Spleen (tissue), 11 donors: ENCODE results near the gene LBHD1. TPM values are rescaled to one million over a fixed set of nuclear protein-coding genes. Genes with fewer than 3 reads are reported as not detected.

ENCODE experiments used
- DNase-seq: peaks from one replicate; pipeline ENCODE4 v3.0.0-alpha.2; 2020
- H3K27ac ChIP-seq, 8 donors: fragments of 200-600 bp; sonication (generic) in 7 of 8; 1 replicate in 4 of 8; 2 replicates in 4 of 8; pipeline versions ENCODE4 v1.5.0 to v1.8.0; 2016 to 2021; ENCODE audit warnings: inconsistent platforms in 4 of 8, mild to moderate bottlenecking in 4 of 8, moderate library complexity in 1 of 8
- H3K27me3 ChIP-seq, 7 donors: fragments of 200-600 bp; sonication (generic) in 6 of 7; replicated peaks in 1 of 7; 1 replicate in 4 of 7; 2 replicates in 3 of 7; pipeline versions ENCODE4 v1.5.0 to v1.8.0; 2016 to 2021; ENCODE audit warnings: inconsistent platforms in 3 of 7, mild to moderate bottlenecking in 1 of 7
- H3K36me3 ChIP-seq, 6 donors: fragments of 200-600 bp; sonication (generic) in 5 of 6; 1 replicate in 4 of 6; 2 replicates in 2 of 6; pipeline versions ENCODE4 v1.5.0 to v1.8.0; 2016 to 2021; ENCODE audit warnings: inconsistent platforms in 2 of 6
- H3K4me1 ChIP-seq, 6 donors: fragments of 200-600 bp; sonication (generic) in 5 of 6; 1 replicate in 3 of 6; 2 replicates in 3 of 6; pipeline versions ENCODE4 v1.5.0 to v1.8.0; 2016 to 2021; ENCODE audit warnings: inconsistent platforms in 3 of 6
- H3K4me3 ChIP-seq, 8 donors: fragments of 200-600 bp; sonication (generic) in 7 of 8; 1 replicate in 4 of 8; 2 replicates in 4 of 8; pipeline versions ENCODE4 v1.5.0 to v1.8.0; 2016 to 2021; ENCODE audit warnings: inconsistent platforms in 4 of 8, mild to moderate bottlenecking in 4 of 8, moderate library complexity in 2 of 8
- H3K9me3 ChIP-seq, 8 donors: fragments of 200-600 bp; sonication (generic) in 7 of 8; 1 replicate in 4 of 8; 2 replicates in 4 of 8; pipeline versions ENCODE4 v1.5.0 to v1.8.0; 2016 to 2021; ENCODE audit warnings: inconsistent platforms in 4 of 8
- CTCF ChIP-seq, 11 experiments: fragments of 200-600 bp in 7 of 11; fragments of 450-650 bp in 4 of 11; sonication (generic) in 4 of 11; IDR thresholded peaks in 8 of 11; conservative IDR thresholded peaks in 3 of 11; 1 replicate in 7 of 11; 2 replicates in 4 of 11; pipeline versions ENCODE4 v1.4.0 to v1.8.0; 2016 to 2021; ENCODE audit warnings: antibody characterized with exemption in 11 of 11, inconsistent platforms in 4 of 11, mild to moderate bottlenecking in 1 of 11
- POLR2A ChIP-seq, 3 donors: fragments of 450-650 bp; IDR thresholded peaks; one replicate each; pipeline ENCODE4 v1.5.1; 2017; ENCODE audit warnings: antibody characterized with exemption in 3 of 3, mild to moderate bottlenecking in 1 of 3
- POLR2AphosphoS5 ChIP-seq, 3 donors: sonication (generic); formaldehyde crosslinking; IDR thresholded peaks; one replicate each; pipeline ENCODE4 v1.5.1; 2017; ENCODE audit warnings: antibody characterized with exemption in 3 of 3
- WGBS, 5 donors: extraction: QIAGEN DNeasy Blood & Tissue Kit in 3 of 5; methylation state at CpG; one replicate each; pipeline versions ENCODE4 v1.1.5 to v1.1.7; 2013 to 2018; 5-methylcytosine and 5-hydroxymethylcytosine counted together
- intact Hi-C: fragments of 100-400 bp; cut with DNase I; formaldehyde crosslinking; loops from one replicate; pipeline ENCODE4 v1.15.0; 2023; ENCODE audit warnings: low total_unique reads
- polyA plus RNA-seq, 3 donors: library from polyadenylated mRNA; stranded (reverse); fragments of 200-250 nt; gene quantifications; one replicate each; pipeline ENCODE4 v1.2.1, GENCODE V29; 2013
- total RNA-seq, 7 donors: library from RNA; depleted of rRNA in 3 of 7; stranded (reverse); fragments of >200 nt in 3 of 7; fragmentation: NEBNext Ultra II Directional in 4 of 7; extraction: Animal tissue kit (Norgen Biotek cat#: 25700) in 4 of 7; gene quantifications; one replicate each; pipeline versions ENCODE4 v1.1.0 to v1.2.1, GENCODE V29; 2016 to 2021
- donor health status: healthy with polysubstance abuse.
- donor health status: DM: no; HTN: no; CAD: no; lungs with moderate emphysema.
- donor health status: DM: no; HTN: no; CAD: no.
- donor health status: Bipolar disorder and iron deficiency.
- donor health status: healthy.
- donor health status: DM: no; HTN: no; CAD: no.
- donor health status: DM: yes; HTN: yes; CAD: no.

The LBHD1 gene
- total and polyA plus RNA-seq, 10 donors: 7.3 to 21.2 (median 13.3) TPM

GRCh38 chr11:62678770-62679696, 7.0 kb upstream of the LBHD1 start, which contains the start of gene UBXN1:
Gene UBXN1 (minus strand): TSS chr11:62679073. CDS start chr11:62678923, 150 bp downstream.
- intact Hi-C loops: loop anchor here (10.0 kb wide), 1 partner anchor 84 kb away; the partner anchor contains the start of gene TUT1
- peak; percentile 96 for DNase-seq
- Histone ChIP-seq H3K4me3 (peak within 1 kb of the TSS; percentile 77 to 99 (median 96)), H3K36me3 (peaks cover 0 to 41% (median 31%) of the 10 kb centered on the region in 6 donors), H3K27ac (peak within 1 kb of the TSS; percentile 76 to 96 (median 92)), H3K27me3 (no peaks in the 10 kb centered on the region), H3K4me1 (peaks cover 17 to 66% (median 37%) of the 10 kb centered on the region in 6 donors), H3K9me3 (no peaks in the 10 kb centered on the region)
- TF ChIP-seq CTCF (IDR thresholded peaks at IDR 0.05 in 8 of 11, conservative IDR thresholded peaks at IDR 0.05 in 3 of 11): peak in 1 of 11 experiments; percentile 6
- TF ChIP-seq POLR2AphosphoS5 (IDR thresholded peaks at IDR 0.05): peak; percentile 93 to 95 (median 95)
- no peak for TF ChIP-seq POLR2A (IDR thresholded peaks at IDR 0.05)
- WGBS, 5 donors: 9 to 20% (median 9%) methylated on average over 21 to 55 of the region's 55 CpGs

- H3K9me3 ChIP-seq: no peaks in the 10 kb centered on the region
- H3K4me3 ChIP-seq: peak overlapping the region; percentile 77 to 99 (median 96)
- WGBS, 5 donors: 2 to 10% (median 4%) methylated on average over 5 to 16 of the region's 16 CpGs
- TF ChIP-seq POLR2A (IDR thresholded peaks at IDR 0.05) (no peak), POLR2AphosphoS5 (IDR thresholded peaks at IDR 0.05) (no peak), CTCF (IDR thresholded peaks at IDR 0.05 in 8 of 11, conservative IDR thresholded peaks at IDR 0.05 in 3 of 11) (no peak)
- peaks cover 0 to 48% (median 38%) of the 10 kb centered on the region in 6 donors for H3K36me3 ChIP-seq
- peaks cover 20 to 72% (median 43%) of the 10 kb centered on the region in 6 donors for H3K4me1 ChIP-seq
- DNase-seq: no peak
- H3K27me3 ChIP-seq: no peaks in the 10 kb centered on the region
- intact Hi-C loops: loop anchor here (10.0 kb wide), 1 partner anchor 84 kb away; the partner anchor contains the start of gene TUT1
- peak overlapping the region; percentile 76 to 96 (median 92) for H3K27ac ChIP-seq
Observed at GRCh38 chr11:62678433-62678769, 6.3 kb upstream of the LBHD1 start.

- no peak for DNase-seq
- H3K27ac ChIP-seq: peak overlapping the region in 6 of 8 donors; percentile 86 to 96 (median 94)
- H3K36me3 ChIP-seq: peaks cover 0 to 54% (median 39%) of the 10 kb centered on the region in 6 donors
- H3K27me3 ChIP-seq: no peaks in the 10 kb centered on the region
- H3K4me1 ChIP-seq: peaks cover 27 to 79% (median 50%) of the 10 kb centered on the region in 6 donors
- no peaks in the 10 kb centered on the region for H3K9me3 ChIP-seq
- WGBS, 5 donors: 84 to 88% (median 86%) methylated on average over 15 of the region's 15 CpGs
- intact Hi-C loops: loop anchor here (10.0 kb wide), 1 partner anchor 83 kb away; the partner anchor contains the start of gene TUT1
- H3K4me3 ChIP-seq: peak overlapping the region in 6 of 8 donors; percentile 77 to 99 (median 92)
- no peak for TF ChIP-seq POLR2A (IDR thresholded peaks at IDR 0.05)
- TF ChIP-seq POLR2AphosphoS5 (IDR thresholded peaks at IDR 0.05): peak in 1 of 3 donors; percentile 17
- TF ChIP-seq CTCF (IDR thresholded peaks at IDR 0.05 in 8 of 11, conservative IDR thresholded peaks at IDR 0.05 in 3 of 11): no peak
Observed at GRCh38 chr11:62677714-62678113, 5.6 kb upstream of the LBHD1 start.
